Central memory CD4-positive, alpha-beta T cell (primary cell): Measurements from ENCODE around the gene SORCS1.
"Not testable (repeated sequence)": the region's sequence is repeated elsewhere in the genome, so short reads cannot be mapped to it uniquely, and the experiment has no call there.

Source experiments
- DNase-seq: peaks from one replicate; pipeline ENCODE4 v3.0.0; 2022

The SORCS1 gene

DNA sequence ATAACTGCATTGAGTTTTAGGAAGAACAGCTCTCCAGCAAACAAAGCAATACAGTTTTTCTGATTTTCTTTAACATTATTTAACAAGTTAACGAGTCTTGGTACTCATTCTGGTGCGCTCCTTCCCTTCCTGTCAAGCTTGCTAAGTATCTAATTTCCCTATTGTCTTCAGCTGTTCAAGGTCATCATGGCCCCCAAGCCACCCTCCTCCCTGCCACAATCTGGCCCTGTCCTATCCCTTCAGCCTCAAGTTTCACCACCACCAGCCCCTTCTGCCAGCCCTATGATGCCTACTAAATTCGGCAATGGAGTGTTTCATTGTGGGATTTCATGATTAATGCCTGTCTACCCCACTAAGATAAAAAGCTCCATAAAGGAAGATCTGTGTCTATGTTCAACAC lies 121.0 kb downstream of the SORCS1 start:
- no peak for DNase-seq

DNA sequence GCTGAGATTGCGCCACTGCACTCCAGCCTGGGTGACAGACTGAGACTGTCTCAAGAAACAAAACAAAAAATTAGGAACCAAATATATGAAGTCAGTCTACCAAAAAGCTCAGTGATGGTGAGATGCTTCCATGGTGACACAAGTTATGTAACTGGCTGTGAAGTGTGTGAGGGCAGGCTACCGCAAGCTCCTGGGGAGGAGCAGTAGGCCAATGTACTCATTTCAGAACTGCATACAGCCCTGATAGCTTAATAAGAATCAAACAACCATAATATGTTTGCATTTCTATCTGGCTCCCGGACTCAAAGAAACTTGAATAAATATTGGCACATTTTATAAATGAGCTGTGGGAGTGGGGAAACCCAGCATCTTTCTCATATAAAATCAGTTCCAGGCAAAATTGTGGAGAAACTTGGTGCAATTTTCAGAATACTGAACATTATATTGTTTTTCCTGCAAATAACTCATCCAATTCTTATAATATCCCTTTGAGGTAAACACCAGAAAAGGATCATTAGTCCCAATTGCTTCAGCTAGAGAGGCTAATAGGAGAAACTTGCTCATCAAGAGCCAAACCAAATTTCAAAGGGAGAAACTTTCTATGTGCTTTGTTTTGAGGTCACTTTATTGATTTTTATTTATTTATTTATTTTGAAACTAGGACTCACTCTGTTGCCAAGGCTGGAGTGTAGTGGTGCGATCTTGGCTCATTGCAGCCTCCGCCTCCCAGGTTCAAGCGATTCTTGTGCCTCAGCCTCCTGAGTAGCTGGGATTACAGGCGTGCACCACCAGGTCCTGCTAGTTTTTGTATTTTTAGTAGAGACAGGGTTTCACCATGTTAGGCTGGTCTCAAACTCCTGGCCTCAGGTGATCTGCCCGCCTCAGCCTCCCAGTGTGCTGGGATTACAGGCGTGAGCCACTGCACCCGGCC lies 127.0 kb downstream of the SORCS1 start:
- DNase-seq = no peak

- no peak for DNase-seq
Observed at GRCh38 chr10:107033799-107034422, 130.6 kb downstream of the SORCS1 start.

- DNase-seq = no peak
Observed at GRCh38 chr10:107032700-107033401, 131.7 kb downstream of the SORCS1 start.

DNA sequence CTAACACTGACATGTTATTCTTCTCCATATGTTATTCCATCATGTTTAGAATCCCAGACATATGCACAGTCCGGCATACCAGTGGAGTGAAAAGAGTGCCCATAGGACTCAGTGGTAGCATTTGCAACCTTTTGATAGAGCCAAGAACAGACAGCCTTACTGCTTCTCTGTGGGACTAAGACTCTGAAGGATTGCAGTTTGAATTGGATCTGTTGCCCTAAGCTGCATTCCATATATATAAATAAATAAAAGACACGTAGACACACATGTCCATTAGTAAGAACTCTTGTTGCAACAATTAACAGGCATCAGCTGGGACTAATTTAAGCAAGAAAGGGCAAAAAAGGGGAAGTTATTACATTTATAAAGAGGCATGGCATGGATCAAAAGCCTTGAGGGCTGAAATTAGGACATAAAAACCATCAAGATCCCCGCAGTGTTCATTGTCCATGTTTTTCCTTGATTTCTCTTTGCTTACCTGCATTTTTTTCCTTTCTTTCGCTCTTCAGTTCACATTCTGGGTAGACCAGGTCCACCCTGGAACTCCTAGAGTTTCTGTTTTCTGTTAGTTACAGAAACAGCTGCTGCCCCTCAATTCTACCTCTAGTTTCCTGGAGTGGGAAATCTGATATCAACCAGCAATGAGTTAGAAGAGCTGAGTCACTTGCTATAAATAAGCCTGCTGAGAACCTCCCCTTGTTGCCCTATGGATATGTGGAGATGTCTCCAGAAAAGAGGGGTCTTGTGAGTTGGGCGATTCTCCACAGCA lies 132.4 kb downstream of the SORCS1 start:
- DNase-seq = no peak

GRCh38 chr10:107028236-107028635 lies 136.3 kb downstream of the SORCS1 start:
- no peak for DNase-seq

- DNase-seq = no peak
Observed at GRCh38 chr10:107025676-107026075, 138.8 kb downstream of the SORCS1 start.

DNA sequence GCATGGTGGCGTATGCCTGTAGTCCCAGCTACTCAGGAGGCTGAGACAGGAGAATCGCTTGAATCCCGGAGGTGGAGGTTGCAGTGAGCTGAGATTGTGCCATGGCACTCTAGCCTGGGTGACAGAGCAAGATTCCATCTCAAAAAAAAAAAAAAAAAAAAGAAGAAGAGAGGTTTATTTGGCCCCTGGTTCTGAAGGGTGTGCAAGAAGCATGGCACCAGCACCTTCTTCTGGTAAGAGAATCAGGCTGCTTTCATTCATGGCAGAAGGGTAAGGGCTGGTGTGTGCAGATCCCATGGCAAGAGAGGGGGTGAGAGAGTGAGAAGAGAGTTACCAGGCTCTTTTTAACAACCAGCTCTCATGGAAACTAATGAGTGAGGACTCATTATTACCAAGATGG lies 140.5 kb downstream of the SORCS1 start:
- DNase-seq = not testable (repeated sequence)

- no peak for DNase-seq
Observed at GRCh38 chr10:107022600-107023354, 141.7 kb downstream of the SORCS1 start.

- no peak for DNase-seq
Observed at GRCh38 chr10:107019154-107019553, 145.4 kb downstream of the SORCS1 start.

DNA sequence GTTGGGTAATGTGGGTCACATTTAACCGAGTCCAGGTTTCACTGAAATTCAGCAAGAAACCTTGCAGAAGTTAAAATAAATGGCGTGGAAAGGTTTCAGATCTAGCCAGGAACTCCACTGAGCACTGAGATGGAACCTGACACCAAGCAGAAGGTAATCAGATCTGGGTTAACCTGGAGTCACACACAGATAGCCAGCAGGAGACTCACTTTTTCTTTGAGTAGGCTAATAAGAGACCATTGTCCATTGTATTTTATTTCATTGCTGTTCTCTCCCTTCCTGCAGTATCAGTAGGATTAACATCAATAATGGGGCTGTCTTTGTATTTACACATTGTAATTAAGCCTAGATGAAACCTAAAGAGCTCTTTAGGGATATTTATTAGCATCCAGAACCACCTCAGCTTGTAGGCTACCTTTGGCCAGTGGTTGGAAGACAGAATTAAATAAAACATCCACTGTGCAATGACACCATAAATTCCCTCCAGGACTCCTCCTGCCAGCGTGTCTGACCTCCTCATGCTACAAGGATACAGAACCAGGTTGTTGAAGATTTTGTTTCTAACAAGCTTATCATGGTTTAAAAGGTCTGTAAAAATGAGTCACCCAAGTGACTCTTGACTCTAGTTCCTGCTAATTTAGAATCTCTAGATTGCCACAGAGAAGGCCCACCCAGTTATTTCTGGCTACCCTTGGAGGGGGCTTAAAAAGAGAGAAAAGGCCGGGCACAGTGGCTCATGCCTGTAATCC lies 151.1 kb downstream of the SORCS1 start:
- DNase-seq = no peak

DNA sequence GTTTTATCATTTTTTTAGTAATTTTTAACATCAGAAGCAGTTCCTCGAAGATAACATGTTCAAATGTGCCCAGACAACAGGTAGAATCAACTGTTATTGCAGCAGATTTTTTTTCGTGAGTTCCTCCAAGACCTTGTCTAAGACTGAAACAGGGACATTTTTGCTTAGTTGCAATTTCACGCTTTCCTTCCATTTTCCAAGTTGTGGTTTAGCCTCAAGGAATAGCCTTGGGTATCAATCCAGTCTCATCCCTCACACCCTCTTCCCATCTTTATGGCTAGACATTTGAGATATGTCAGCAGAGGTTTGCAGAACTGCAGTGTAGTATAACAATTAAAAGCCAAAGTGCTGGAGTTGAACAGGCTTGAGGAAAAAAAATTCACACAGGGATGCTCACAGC lies 152.5 kb downstream of the SORCS1 start:
- no peak for DNase-seq

- no peak for DNase-seq
Observed at GRCh38 chr10:107011105-107011504, 153.4 kb downstream of the SORCS1 start.

- no peak for DNase-seq
Observed at GRCh38 chr10:107010531-107010930, 154.0 kb downstream of the SORCS1 start.

DNA sequence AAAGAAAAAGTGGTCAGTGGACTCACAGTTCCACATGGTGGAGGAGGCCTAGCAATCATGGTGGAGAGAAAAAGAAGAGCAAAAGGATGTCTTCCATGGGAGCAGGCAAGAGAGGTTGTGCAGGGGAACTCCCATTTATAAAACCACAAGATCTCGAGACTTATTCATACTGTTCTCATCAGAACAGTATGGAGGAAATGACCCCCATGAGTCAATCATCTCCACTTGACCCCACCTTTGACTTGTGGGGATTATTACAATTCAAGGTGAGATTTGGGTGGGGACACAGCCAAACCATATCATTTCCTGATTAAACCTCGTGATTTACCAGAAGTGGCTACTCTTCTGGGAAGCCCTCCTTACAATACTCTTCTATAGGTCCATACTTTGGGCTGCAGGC lies 160.1 kb downstream of the SORCS1 start:
- no peak for DNase-seq

DNA sequence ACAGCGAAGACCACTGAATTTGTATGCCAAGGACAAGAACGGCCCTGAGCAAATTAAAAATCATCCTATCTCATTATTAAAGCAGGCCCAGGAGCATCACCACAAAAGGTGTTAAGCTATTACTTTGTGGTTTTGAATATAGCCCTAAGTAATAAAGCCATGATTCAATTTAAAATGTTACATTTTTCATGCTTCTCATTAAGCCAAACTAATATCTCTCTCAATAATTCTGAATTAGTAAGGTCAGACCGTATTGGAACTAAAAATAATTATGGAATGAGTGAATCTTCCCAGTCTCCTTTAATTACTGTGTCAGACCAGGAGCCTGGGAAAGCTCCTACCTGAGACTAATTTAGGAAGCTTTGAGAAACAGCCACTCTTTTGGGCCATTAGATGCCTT lies 162.4 kb downstream of the SORCS1 start:
- DNase-seq = no peak

GRCh38 chr10:106999118-106999707 lies 165.3 kb downstream of the SORCS1 start:
- no peak for DNase-seq

DNA sequence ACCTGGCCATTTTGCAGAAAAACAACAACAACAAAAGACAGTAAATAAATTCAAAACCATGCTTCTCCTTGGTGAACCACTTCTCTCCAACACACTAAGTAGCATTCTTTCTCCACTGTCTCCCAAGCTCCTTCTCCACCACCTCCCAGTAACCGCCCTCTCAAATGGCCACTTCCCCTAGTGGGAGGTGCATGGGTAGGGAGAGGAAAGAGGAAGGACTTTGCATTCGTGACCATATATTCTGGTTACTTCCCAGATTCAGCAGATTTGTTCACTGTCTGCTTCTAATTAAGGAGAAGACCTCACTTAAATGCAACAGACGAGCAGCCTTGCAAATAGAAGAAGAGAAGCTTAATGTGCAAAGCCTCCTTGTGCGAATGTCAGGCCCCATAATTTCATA lies 166.8 kb downstream of the SORCS1 start:
- DNase-seq = no peak

GRCh38 chr10:106996510-106996909 lies 168.0 kb downstream of the SORCS1 start:
- DNase-seq = no peak

DNA sequence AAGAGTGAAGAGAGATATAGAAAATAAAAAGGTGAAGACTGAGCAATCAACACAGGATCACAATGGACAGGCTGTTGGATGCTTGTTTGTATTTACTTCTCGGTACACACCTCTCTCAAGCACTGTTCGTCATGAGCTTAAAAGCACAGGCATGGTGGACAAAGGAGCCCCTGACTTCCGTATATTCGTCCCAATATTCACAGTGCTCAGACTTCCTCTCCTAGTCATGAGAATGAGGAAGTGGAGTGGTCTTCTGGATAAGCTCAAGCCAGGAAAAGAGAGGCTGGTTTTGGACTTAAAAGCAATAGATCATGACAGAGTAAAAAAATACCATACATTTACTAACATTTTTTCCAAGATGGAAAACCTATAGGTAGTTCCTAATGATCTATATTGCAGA lies 172.5 kb downstream of the SORCS1 start:
- DNase-seq = no peak

GRCh38 chr10:106991091-106991490 lies 173.4 kb downstream of the SORCS1 start:
- DNase-seq = no peak
